Measurements from ENCODE around the gene CCDC178.
"Not testable (repeated sequence)": the region's sequence is repeated elsewhere in the genome, so short reads cannot be mapped to it uniquely, and the experiment has no call there.

The CCDC178 gene

GRCh38 chr18:33355756-33356155 lies 84.8 kb downstream of the CCDC178 start:
- DNase-seq: no peak

DNA sequence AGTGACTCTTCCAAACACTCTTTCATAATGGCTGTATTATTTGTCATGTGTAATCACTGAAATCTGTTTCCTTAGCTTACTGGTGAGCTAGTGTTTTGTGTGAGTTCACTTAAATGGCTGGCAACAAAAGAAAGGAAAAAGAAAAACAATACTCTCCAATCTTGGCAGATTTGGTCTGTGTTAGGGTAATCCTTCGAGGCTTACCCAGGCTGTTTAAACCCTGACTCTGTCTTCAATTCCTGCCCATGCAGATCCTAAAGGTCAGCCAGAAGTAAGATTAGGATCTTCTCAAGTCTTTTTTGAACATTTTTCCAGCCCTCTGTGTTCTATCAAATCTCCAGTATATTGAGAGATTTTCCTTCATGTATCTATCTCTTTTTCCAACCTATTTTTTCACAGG lies 85.3 kb downstream of the CCDC178 start:
- no peak for DNase-seq

DNA sequence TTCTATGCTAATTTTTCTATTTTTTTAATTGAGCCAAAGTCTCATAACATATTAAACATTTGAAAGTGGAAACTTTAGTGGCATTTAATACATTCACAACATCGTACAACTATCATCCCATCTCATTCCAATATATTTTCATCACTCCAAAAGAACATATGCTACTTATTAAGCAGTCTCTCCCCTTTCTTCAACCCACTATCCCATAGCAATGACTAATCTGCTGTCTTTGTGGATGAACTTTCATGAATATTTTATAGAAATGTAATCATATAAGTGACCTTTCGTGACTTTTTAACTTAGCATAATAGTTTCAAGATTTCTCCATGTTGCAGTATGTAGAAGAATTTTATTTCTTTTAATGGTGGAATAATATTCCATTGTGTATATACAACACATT lies 90.3 kb downstream of the CCDC178 start:
- DNase-seq: no peak

GRCh38 chr18:33339733-33340132 lies 100.8 kb downstream of the CCDC178 start:
- DNase-seq: not testable (repeated sequence)

GRCh38 chr18:33334781-33335180 lies 105.7 kb downstream of the CCDC178 start:
- DNase-seq: no peak

GRCh38 chr18:33330711-33331110 lies 109.8 kb downstream of the CCDC178 start:
- no peak for DNase-seq

GRCh38 chr18:33326975-33327374 lies 113.5 kb downstream of the CCDC178 start:
- no peak for DNase-seq

GRCh38 chr18:33317640-33318039 lies 122.9 kb downstream of the CCDC178 start:
- DNase-seq: no peak

GRCh38 chr18:33316146-33316587 lies 124.4 kb downstream of the CCDC178 start:
- no peak for DNase-seq

DNA sequence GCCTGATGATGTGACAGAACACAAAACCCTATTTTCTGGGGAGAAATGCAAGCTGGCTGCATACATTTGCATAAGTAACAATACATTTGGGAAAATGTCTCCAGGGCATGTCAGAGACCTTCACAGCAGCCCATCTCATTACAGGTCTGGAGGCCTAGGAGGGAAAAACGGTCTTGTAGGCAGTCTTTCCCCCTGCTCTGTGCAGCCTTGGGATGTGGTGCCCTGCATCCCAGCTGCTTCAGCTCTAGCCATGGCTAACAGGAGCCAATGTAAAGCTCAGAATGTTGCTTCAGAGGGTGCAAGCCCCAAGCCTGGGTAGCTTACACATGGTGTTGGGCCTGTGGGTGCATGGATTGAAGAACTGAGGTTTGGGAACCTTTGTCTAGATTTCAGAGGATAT lies 133.0 kb downstream of the CCDC178 start:
- no peak for DNase-seq

DNA sequence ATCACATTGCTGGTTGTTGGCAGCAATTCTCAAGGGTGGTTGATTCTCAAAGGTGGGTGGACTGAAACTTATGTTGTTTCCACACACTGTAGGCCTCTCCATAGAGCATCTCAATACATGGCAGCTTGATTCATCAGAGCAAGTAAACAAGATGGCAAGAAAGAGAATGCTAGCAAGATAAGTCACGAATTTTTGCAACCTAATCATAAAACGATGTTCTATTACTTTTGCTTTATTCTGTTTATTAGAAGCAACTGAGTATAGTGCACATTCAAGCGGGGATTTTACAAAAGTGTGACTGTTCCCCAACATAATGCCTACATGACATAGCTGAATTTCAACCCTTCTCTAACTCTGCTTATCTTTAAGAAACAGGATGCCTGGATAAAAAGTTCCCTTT lies 136.2 kb downstream of the CCDC178 start:
- no peak for DNase-seq

- DNase-seq: no peak
These were observed 149.0 kb downstream of the CCDC178 start for GRCh38 chr18:33291539-33291938.

DNA sequence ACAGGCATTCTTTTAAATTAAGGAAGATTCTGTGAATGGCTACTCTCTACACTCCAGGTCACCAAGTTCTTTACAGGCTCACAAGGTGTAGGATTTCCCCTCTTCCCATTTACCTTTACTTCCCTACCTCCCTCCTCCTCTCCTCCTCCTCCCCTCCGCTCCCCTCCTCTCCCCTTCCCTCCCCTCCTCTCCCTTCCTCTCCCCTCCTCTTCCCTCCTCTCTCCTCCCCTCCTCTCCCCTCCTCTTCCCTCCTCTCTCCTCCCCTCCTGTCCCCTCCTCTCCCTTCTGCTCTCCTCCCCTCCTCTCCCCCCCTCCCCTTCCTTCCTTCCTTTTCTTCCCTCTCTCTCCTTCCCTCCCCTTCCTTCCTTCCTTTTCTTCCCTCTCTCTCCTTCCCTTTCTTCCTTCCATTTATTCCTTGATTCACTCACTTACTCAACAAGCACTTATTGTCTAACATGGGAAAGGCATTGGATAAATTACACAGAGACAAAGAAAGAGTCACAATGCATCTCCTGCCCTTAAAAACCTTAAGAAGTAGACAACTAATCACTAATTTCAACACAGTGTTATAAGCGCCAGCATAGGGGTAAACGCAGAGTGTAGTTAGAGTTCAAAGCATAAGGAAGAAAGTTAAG lies 152.3 kb downstream of the CCDC178 start:
- DNase-seq: no peak

DNA sequence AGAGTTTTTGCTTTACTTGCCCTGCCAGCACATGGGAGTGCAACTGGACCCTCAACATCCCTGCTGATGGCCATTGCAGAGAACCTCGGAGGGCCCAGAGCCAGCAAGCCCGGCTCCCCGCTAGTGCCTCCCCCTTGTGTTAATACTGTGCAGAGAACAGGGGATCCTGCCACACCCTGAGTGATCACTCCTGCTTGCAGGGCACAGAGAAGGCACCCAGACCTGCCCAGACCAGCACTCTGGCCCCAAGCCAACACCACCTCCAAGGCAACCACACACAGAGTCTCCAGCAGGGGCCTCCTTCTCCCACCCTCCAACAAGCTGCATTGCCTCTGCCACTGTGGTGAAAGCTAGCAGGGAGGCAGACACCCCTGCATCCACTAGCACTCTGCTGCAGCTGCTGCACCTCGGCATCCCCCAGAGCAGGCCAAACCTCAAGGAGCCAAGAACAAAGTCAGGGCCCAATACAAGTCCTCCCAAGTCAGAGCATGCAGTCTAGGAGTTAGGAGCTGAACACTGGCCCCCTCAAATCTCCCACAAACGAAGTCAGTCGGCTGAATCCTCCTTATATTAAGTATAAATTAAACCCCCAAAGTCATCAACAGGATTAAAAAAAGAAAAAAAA lies 157.7 kb downstream of the CCDC178 start:
- DNase-seq: no peak

- DNase-seq: no peak
These were observed 158.4 kb downstream of the CCDC178 start for GRCh38 chr18:33282142-33282541.

DNA sequence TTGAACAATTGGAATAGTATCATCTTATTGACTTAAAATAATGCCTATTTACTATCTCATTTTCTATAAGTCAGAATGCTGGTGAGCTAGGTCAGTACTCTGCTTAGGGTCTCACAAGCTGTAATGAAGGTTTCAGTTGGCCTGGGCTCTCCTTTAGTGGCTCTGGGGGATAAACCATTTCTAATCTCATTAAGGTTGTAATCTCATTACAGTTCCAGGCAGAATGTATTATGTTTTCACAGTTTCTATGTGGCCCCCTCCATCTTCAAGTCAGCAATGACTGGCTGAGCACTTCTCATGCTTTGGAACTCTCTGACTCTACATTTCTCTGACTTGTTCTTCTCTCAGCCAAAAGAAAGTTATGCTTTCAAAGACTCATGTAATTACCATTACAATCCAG lies 163.1 kb downstream of the CCDC178 start:
- DNase-seq: no peak

DNA sequence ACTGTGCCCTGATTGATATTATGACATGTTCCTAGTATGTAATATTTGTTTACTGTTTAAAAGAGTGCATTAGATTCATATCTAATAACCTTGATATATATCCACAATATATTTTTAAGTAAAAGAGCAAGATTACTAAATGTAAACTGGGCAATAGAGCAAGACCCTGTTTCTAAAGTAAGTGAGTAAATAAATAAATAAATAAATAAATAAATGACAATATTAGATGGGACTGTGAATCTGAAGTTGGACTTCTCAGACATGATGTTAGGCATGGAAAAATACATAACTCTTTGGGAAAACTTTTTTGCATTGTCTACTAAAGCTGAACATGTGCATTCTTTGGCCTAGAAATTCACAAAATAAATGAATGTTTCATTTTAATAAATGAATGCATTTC lies 164.7 kb downstream of the CCDC178 start:
- DNase-seq: no peak

DNA sequence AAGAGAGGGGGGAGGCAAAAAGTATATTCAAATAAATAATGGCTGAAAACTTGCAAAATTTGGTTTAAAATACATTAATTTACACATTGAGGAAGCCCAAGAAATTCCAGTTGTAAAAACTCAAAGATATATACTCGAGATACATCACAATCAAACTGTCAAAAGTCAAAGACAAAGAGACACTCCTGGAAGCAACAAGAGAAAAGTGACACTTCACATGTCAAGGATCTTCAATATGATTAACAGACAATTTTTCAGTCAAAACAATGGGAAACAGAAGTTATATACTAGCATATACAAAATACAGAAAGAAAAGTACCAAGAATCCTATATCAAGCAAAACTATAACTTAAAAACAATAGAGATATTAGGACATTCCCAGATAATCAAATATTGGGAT lies 170.2 kb downstream of the CCDC178 start:
- no peak for DNase-seq

DNA sequence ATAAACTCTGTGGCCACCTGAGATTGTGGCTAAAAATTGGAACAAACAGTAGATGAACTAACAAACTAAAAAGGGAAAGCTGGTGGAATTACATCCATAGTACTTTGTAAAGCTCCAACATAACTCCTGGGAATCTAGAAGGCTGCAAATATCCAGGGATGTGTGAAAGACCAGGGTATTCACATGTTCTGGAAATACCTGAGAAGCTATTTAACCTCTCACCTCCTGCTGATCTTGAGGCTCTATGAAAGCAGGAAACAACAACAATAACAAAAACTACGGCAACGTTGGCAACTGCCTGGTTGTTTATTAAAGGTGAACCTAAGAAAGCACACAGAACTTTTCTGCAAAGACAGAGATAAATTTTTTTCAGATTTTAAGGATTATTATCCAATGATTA lies 171.3 kb downstream of the CCDC178 start:
- DNase-seq: no peak

DNA sequence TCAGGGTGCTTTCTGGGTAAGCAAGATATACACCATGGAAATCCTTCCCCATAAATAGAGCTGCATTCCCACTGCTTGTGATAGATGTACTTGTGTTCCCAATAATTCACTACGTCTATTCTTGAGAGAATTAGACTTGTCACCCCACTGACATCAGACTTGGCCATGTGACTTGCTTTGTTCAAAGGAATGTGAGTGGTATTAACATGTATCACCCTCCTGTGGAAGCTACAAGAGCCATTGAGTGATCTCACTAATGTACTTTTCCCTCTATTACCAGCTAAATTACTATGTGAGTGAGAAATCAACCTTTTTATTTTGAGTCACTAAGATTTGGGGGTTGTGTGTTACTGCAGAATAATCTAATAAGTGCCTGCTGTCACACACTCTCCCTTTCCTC lies 176.0 kb downstream of the CCDC178 start:
- no peak for DNase-seq

DNA sequence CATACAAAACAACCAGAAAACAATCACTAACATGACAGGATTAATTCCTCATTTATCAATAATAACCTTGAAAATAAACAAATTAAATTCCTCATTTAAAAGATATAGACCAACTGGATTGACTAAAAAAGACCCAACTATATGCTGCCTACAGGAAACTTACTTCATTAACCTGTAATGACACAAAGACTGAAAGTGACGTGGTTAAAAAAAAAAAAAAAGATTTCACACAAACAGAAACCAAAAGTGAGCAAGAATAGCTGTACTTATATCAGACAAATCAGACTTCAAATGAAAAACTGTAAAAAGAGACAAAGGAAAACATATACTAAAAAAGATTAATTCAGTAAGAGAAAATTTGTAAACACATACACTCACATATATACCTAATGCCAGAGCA lies 201.2 kb downstream of the CCDC178 start:
- no peak for DNase-seq

GRCh38 chr18:33232318-33232626 lies 208.2 kb downstream of the CCDC178 start:
- DNase-seq: no peak

DNA sequence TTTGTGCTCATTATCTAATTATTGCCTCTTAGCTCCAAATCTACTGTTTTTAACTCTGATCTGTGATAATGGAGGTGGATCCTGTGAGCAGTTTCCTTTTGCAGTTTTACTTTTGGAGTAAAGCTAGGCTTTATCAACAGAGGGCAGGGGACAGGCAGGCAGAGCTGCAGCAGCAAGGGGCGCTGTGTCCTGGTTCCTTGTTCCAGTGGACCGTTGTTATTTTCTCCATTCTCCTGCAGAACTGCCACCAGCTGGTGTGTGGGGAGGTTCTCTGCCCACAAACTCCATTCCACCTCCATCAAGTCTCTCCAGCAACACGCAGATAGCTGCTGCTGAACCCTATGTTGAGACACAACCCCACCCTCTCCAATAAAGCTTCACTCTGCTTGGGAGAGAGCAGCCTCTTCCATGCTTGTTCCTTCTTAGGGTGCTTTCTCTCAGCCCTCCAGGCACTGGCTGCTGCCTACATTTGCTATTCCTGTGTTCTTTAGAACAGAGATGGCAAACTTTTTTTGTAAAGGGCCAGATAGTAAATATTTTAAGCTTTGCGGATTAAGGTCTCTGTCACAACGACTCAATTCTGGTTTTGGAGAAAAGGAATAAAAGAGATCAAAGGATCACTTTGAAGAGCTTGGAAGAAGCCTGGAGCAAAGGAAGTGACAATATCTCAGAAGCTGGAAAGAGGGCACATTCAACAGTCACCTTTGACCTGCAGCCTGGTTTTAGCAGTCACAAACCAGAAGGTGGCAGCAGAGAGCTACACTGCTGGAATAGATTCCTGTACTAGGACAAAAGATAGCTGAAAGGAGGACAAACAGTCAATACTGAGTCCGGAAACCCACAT lies 208.8 kb downstream of the CCDC178 start:
- DNase-seq: peak; percentile 11

DNA sequence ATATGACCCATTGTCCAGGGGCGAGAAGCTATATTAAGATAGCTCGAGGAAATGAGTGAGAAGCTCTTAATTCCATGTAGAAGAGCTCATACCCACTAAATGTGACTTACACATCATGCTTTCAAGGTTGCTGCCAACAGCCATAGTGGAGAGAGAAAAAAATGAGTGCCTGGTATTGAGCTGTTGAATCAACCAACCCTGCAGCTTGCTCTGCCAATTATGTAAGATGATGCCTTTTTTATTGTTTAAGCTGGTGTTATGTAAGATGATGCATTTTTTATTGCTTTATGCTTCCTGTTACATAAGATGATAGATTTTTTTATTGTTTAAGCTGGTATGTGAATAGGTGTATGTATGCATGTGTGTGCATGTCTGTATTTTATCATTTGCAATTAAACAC lies 228.2 kb downstream of the CCDC178 start:
- no peak for DNase-seq
